HL-60 (cell line): Measurements from ENCODE around the gene COMMD9.

Experiments
- DNase-seq, 2 experiments: peaks; one replicate each; pipeline ENCODE4 v3.0.0-alpha.2; 2010 to 2020; ENCODE audit warnings: low read depth in 1 of 2, low spot score in 1 of 2
- H3K27ac ChIP-seq: fragments of 250-450 bp; sonication (Bioruptor Pico); replicated peaks from 2 replicates; pipeline ENCODE4 v1.5.1; 2020; ENCODE audit warnings: mild to moderate bottlenecking, moderate library complexity
- H3K27me3 ChIP-seq: fragments of 250-450 bp; sonication (Bioruptor Pico); 2 replicates; pipeline ENCODE4 v1.5.1; 2021; ENCODE audit warnings: mild to moderate bottlenecking, moderate library complexity; ENCODE audit not compliant: insufficient read depth, poor library complexity, severe bottlenecking
- H3K4me3 ChIP-seq: replicated peaks from 2 replicates; pipeline ENCODE4 v1.5.1; 2011; ENCODE audit warnings: mild to moderate bottlenecking, control low read depth, low read length; ENCODE audit not compliant: insufficient read depth
- CTCF ChIP-seq: IDR thresholded peaks from one replicate; pipeline ENCODE4 v1.5.1; 2011; ENCODE audit warnings: low read length, control low read depth, inconsistent platforms; ENCODE audit not compliant: insufficient read depth
- GABPA ChIP-seq: IDR thresholded peaks from 2 replicates; pipeline ENCODE4 v1.6.1; 2012; ENCODE audit warnings: low read depth
- POLR2AphosphoS5 ChIP-seq: IDR thresholded peaks from 2 replicates; pipeline ENCODE4 v1.6.1; 2012; ENCODE audit warnings: low read depth
- SPI1 ChIP-seq: IDR thresholded peaks from 2 replicates; pipeline ENCODE4 v1.6.1; 2012; ENCODE audit warnings: low read depth, mild to moderate bottlenecking, borderline replicate concordance
- TF ChIP-seq, protein P1 (sequence below): IDR thresholded peaks from 2 replicates; pipeline ENCODE4 v1.6.1; 2012; ENCODE audit warnings: low read depth; ENCODE audit not compliant: insufficient replicate concordance

COMMD9 gene

DNA sequence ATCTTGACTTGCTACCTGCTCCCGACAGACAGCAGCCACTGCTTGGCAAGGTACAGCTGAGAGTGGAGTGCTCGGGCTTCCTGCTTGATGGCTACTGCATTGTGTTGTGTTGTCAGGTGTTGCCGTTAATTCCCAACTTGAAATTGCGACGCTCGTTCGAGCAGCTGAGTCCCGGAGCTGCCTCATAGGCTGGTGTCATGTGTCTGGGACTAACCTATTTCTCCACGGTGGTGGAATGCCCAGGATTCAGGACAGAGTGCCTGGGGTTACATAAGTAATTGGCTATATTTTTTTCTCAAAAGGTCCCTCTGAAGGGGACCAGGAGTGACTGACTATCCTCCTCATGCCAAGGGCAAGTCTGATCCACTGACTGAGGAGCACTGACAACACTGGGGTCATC lies 18.5 kb downstream of the COMMD9 start:
- Histone ChIP-seq H3K27me3 (no peaks in the 10 kb centered on the region), H3K4me3 (no peak overlapping the region), H3K27ac (no peak overlapping the region)
- DNase-seq, result no peak
- TF ChIP-seq POLR2AphosphoS5, result no peak
- TF ChIP-seq GABPA, result no peak
- TF ChIP-seq, protein P1, sequence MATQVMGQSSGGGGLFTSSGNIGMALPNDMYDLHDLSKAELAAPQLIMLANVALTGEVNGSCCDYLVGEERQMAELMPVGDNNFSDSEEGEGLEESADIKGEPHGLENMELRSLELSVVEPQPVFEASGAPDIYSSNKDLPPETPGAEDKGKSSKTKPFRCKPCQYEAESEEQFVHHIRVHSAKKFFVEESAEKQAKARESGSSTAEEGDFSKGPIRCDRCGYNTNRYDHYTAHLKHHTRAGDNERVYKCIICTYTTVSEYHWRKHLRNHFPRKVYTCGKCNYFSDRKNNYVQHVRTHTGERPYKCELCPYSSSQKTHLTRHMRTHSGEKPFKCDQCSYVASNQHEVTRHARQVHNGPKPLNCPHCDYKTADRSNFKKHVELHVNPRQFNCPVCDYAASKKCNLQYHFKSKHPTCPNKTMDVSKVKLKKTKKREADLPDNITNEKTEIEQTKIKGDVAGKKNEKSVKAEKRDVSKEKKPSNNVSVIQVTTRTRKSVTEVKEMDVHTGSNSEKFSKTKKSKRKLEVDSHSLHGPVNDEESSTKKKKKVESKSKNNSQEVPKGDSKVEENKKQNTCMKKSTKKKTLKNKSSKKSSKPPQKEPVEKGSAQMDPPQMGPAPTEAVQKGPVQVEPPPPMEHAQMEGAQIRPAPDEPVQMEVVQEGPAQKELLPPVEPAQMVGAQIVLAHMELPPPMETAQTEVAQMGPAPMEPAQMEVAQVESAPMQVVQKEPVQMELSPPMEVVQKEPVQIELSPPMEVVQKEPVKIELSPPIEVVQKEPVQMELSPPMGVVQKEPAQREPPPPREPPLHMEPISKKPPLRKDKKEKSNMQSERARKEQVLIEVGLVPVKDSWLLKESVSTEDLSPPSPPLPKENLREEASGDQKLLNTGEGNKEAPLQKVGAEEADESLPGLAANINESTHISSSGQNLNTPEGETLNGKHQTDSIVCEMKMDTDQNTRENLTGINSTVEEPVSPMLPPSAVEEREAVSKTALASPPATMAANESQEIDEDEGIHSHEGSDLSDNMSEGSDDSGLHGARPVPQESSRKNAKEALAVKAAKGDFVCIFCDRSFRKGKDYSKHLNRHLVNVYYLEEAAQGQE, result no peak
- TF ChIP-seq CTCF, result no peak
- no peak for TF ChIP-seq SPI1

DNA sequence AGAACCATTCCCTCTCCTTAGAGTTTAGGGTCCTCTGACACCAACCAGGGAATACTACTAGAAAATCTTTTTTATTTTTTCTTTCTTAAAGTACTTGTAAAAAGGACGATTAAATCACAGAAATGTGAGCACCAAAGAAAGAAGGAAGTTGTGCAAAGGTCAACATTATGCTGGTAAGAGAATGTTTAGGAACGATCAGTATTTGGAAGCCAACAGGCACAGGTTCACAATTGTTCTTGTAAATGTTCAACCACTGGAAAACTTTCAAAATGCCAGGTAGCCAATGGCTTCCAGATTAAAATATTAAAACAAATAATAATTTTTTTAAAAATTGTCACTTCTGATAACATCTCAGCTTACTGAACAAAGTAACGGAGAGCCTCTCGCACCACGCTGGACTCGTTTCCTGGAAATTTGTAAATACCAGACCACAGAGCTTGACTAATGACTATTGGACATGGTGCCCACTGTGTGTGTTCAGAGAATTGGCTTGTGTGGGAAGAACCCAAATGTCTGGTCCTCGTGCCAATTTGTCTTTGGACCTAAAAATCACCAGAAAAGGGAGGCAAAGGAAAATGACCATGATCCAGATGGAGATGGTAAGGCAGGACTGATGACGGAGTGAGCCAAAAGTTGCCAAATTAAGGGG lies 20.8 kb downstream of the COMMD9 start:
- no peak overlapping the region for H3K27ac ChIP-seq
- TF ChIP-seq CTCF, result no peak
- no peak for TF ChIP-seq GABPA
- TF ChIP-seq POLR2AphosphoS5, result no peak
- TF ChIP-seq SPI1, result no peak
- TF ChIP-seq, protein P1, result no peak
- no peak overlapping the region for H3K4me3 ChIP-seq
- no peak for DNase-seq
- no peaks in the 10 kb centered on the region for H3K27me3 ChIP-seq

GRCh38 chr11:36266767-36267166 lies 22.5 kb downstream of the COMMD9 start:
- Histone ChIP-seq H3K27me3 (peaks cover 2% of the 10 kb centered on the region), H3K4me3 (no peak overlapping the region), H3K27ac (no peak overlapping the region)
- no peak for DNase-seq
- TF ChIP-seq GABPA (no peak), POLR2AphosphoS5 (no peak), SPI1 (no peak), CTCF (no peak)
- TF ChIP-seq, protein P1, result no peak
